Dendritic cell treated with granulocyte-macrophage colony-stimulating factor and Interleukin-4, amounts not matched to agents 40 ng/mL and 50 ng/mL, for 4 days (primary cell): ENCODE measurements around the gene VEPH1.

ENCODE experiments used
- H3K27ac Mint-ChIP-seq: one replicate; pipeline ENCODE4 v1.8.0; 2022; ENCODE audit warnings: mild to moderate bottlenecking, mixed read lengths
- H3K27me3 Mint-ChIP-seq: one replicate; pipeline ENCODE4 v1.8.0; 2022; ENCODE audit warnings: mild to moderate bottlenecking, mixed read lengths
- H3K36me3 Mint-ChIP-seq: one replicate; pipeline ENCODE4 v1.8.0; 2022; ENCODE audit warnings: low read depth, mixed read lengths
- H3K4me1 Mint-ChIP-seq: one replicate; pipeline ENCODE4 v1.8.0; 2022; ENCODE audit warnings: low read depth, mixed read lengths
- H3K4me3 Mint-ChIP-seq: one replicate; pipeline ENCODE4 v1.8.0; 2022; ENCODE audit warnings: mild to moderate bottlenecking, moderate library complexity, mixed read lengths
- H3K9me3 Mint-ChIP-seq: one replicate; pipeline ENCODE4 v1.8.0; 2022; ENCODE audit warnings: mixed read lengths
- intact Hi-C: fragments of 100-400 bp; cut with micrococcal nuclease; formaldehyde crosslinking; loops from one replicate; pipeline ENCODE4 v1.15.0; 2022

Gene VEPH1

DNA sequence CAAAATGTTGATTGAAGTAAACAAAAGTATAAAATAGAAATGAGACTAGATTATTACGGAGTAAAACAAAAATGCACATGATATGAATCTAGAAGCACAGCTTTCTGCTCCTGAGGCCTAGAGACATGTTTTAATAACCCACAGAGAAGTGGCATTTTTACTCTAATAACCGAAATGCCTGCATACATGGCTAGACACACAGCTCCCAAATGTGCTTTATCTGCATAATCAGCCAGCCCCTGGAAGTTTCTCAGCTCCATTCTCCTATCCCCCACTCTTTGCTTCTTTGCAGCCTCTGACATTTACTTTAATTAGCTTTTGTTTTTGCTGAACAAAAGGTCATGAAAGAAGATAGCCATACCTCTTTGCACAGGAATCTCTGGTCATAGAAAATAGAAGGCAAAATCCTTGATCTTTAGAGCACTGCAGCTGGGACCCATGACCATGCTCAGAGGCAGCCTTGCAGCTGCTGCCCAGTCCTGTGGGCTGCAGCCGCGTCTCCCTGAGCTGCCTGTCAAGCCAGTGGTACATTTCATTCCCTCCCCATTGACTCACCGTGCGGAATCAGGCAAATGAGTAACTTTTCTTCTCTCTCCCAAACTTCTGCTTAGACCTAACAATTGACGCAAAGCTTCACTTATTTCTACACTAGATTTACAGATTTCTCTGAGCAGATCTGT lies at the start of gene VEPH1:
VEPH1 (minus strand) TSS at position 501 of the 680 bp plus-strand sequence. CDS start 8,067 bp downstream, outside the sequence.
- no peaks in the 10 kb centered on the region for H3K9me3 Mint-ChIP-seq
- H3K4me1 Mint-ChIP-seq = peaks cover 9% of the 10 kb centered on the region
- no peak within 1 kb of the TSS for H3K27ac Mint-ChIP-seq
- no peaks in the 10 kb centered on the region for H3K36me3 Mint-ChIP-seq
- H3K4me3 Mint-ChIP-seq = no peak within 1 kb of the TSS
- intact Hi-C loops = no loop called here
- peaks cover 24% of the 10 kb centered on the region for H3K27me3 Mint-ChIP-seq

DNA sequence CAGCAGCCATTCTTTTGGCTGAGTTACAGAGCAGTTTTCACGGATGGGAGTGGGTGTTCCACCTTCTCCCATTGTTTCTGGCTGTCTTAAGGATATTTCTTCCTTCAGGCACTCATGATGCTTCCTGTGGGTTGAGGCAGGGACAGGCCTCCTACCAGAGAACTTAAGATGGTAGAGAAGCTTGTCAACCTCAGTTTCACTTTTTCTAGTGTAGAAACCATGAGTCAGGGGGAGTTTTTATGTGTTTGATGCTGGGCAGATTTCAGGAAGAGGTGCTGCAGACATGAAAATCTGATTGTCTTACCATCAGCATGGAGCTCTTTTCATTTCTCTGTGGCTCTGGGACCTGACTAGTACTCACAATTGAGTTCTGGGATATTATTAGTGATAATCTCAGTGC lies 48.7 kb upstream of the VEPH1 start:
- H3K27me3 Mint-ChIP-seq = no peaks in the 10 kb centered on the region
- no peaks in the 10 kb centered on the region for H3K4me1 Mint-ChIP-seq
- no peak overlapping the region for H3K4me3 Mint-ChIP-seq
- no peak overlapping the region for H3K27ac Mint-ChIP-seq
- H3K36me3 Mint-ChIP-seq = no peaks in the 10 kb centered on the region
- peaks cover 12% of the 10 kb centered on the region for H3K9me3 Mint-ChIP-seq
- intact Hi-C loops = no loop called here

DNA sequence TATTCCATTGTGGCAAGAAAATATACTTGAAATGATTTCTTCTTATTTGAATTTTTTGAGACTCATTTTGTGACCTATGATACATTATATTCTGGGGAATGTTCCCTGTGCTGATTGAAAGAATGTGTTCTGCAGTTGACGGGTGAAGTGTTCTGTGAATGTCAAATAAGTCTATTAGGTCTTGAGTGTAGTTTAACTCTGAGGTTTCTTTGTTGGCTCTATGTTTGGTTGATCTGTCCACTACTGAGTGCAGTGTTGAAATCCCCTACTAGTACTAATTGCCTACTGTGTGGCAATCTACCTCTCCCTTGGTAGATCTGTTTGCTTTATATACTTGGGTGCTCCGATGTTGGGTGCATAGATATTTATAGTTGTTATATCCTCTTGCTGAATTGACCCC lies 46.3 kb upstream of the VEPH1 start:
- Mint-ChIP-seq H3K4me1 (no peaks in the 10 kb centered on the region), H3K27ac (no peak overlapping the region), H3K4me3 (no peak overlapping the region), H3K27me3 (no peaks in the 10 kb centered on the region), H3K36me3 (no peaks in the 10 kb centered on the region), H3K9me3 (peaks cover 12% of the 10 kb centered on the region)
- intact Hi-C loops = no loop called here

DNA sequence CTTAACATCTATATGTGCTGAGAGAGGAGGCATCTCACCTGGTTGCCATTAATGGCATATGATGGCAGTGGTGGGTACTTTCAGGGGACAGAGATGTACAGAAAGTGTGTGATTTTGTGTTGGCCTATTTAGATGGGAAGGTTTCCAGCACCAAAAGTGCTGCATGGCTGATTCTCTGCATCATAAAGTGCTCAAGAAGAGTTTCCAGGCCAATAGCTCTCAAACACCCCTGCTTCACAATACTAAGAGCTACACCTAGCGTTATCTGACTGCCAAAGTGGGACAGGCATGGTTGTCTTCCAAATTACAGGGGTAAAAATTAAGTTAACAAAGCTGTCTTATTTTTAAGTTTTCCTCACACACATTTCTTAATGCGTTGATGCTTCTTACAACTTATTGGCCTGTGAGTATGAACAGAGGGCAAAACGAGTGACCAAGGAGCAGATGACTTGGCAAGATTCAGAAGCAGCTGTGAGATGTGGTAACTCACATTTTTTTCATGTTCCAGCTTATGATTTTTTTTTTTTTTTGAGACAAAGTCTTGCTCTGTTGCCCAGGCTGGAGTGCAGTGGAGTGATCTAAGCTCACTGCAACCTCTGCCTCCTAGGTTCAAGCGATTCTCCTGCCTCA lies 41.4 kb upstream of the VEPH1 start:
- Mint-ChIP-seq H3K27me3 (peaks cover 26% of the 10 kb centered on the region), H3K27ac (no peak overlapping the region), H3K36me3 (no peaks in the 10 kb centered on the region), H3K4me1 (peaks cover 10% of the 10 kb centered on the region), H3K9me3 (peaks cover 11% of the 10 kb centered on the region), H3K4me3 (no peak overlapping the region)
- intact Hi-C loops = no loop called here

DNA sequence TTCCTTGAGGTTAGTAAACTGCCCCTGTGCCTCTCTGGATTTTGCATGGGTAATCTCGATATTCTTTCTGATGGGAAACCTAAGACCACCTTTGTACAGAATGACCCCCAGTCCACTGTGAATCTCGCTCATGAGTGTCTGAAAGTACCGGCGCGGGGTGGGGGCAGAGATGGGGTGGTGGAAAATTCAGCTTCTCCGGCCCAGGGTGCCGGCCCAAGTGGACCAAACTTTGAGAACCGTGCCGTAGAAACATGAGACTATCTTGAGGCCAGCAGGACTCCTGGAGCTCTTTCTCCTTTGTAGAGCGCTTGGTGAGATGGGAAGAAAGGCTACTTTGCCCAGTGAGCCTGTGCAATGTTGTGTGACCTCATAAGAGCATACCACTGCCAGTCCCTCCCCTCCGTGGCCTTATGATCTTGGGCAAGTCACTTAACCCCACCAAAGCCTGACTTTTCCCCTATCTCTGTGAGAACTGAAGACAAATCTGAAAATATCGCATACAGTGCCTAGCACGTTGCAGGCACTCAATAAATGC lies 40.4 kb upstream of the VEPH1 start:
- H3K27me3 Mint-ChIP-seq = peaks cover 28% of the 10 kb centered on the region
- H3K4me1 Mint-ChIP-seq = peaks cover 10% of the 10 kb centered on the region
- H3K9me3 Mint-ChIP-seq = peaks cover 11% of the 10 kb centered on the region
- intact Hi-C loops = no loop called here
- H3K4me3 Mint-ChIP-seq = no peak overlapping the region
- no peaks in the 10 kb centered on the region for H3K36me3 Mint-ChIP-seq
- no peak overlapping the region for H3K27ac Mint-ChIP-seq

DNA sequence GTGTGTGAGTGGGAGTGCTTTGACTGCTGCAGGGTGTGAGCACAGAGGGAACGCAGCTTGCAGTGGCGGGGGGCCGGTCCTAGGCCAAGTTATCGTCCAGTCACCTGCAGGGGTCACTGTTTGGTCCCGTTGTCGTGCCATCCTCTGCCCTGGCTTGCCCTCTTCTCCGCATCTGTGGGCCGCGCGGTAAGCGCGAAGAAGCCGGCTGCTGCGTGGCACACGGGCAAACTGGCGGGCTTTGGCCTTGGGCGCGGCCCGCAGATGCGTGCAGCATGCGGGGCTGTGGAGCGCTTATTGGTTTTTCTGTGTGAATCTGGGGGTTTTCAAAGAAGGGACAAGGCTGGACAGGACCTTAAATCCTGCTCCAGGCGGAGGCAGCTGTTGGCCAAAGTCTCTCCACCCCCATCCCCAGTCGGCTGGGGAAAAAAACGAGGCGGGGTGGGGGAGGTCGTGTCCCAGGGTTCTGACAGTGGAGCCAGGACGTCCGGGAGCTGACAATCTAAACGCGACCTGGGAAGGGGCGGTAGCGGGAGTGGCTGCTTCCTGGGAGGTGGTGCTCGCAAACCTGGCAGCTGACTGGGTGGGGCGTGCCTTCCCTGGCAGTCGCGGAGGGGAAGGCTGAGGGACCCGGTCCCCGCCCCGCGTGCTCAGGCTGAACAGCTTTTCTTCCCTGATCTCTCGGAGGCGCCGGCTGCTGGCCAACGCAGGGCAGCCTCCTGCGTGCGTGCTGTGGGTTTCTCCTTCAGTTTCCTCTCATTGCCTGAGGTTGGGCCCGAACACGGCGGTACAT lies 39.7 kb upstream of the VEPH1 start:
- Mint-ChIP-seq H3K27me3 (peaks cover 28% of the 10 kb centered on the region), H3K4me3 (no peak overlapping the region), H3K27ac (no peak overlapping the region), H3K36me3 (no peaks in the 10 kb centered on the region), H3K9me3 (peaks cover 11% of the 10 kb centered on the region), H3K4me1 (peaks cover 10% of the 10 kb centered on the region)
- intact Hi-C loops = no loop called here

DNA sequence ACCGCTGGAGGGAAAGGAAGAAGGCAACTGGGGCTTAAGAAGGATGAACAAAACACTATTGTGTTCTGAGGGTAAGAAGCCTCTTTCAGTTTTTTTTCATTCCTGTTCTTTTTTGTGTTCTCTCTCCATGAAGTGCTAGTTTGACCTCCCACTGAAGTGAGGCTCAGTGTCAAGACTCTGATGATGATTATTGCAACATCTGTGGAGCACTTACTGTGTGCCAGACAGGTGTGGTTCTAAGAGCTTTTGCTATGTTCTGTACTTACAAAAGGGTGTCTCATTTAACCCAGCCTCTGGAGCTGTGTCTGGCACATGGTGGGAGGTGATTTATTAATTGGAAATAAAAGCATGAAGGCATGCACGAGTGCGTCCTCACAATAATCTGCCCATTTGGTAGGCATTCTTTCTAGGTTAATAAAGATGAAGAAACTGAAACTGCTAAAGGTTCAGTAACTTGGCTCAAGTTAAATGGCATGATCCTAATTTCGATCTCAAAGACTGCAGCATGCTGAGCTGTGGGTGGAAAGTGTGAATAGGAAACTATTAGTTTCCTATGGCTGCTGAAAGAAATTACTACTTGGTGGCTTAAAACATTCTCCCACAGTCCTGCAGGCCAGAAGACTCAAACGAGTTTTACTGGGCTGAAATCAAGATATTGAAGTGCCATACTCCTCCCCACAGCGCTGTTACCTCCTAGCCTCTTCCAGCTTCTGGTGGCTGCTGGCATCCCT lies 38.5 kb upstream of the VEPH1 start:
- Mint-ChIP-seq H3K9me3 (peaks cover 11% of the 10 kb centered on the region), H3K27me3 (peaks cover 28% of the 10 kb centered on the region), H3K36me3 (no peaks in the 10 kb centered on the region), H3K4me3 (no peak overlapping the region), H3K4me1 (peaks cover 10% of the 10 kb centered on the region), H3K27ac (no peak overlapping the region)
- intact Hi-C loops = no loop called here

DNA sequence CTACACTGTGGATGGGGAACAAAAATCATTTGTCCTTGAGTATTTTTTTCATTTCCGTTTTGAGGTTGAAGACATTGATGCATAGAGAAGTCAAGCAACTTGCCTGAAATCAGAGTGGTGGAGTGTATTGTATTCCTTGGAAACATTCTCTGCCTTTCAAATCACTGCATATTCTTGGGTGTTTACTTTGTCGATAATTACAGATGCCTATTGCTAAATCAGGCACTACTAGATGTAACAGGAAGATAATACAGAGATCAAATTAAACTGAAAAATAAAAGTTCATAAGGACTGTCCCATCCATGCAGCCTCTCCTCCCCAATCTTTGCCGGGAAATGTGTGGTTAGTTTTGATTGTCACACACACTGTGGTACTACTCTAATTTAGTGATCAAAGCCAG lies 37.4 kb upstream of the VEPH1 start:
- no peaks in the 10 kb centered on the region for H3K36me3 Mint-ChIP-seq
- H3K27ac Mint-ChIP-seq = no peak overlapping the region
- intact Hi-C loops = no loop called here
- no peak overlapping the region for H3K4me3 Mint-ChIP-seq
- peaks cover 10% of the 10 kb centered on the region for H3K4me1 Mint-ChIP-seq
- H3K27me3 Mint-ChIP-seq = peaks cover 28% of the 10 kb centered on the region
- peaks cover 11% of the 10 kb centered on the region for H3K9me3 Mint-ChIP-seq

DNA sequence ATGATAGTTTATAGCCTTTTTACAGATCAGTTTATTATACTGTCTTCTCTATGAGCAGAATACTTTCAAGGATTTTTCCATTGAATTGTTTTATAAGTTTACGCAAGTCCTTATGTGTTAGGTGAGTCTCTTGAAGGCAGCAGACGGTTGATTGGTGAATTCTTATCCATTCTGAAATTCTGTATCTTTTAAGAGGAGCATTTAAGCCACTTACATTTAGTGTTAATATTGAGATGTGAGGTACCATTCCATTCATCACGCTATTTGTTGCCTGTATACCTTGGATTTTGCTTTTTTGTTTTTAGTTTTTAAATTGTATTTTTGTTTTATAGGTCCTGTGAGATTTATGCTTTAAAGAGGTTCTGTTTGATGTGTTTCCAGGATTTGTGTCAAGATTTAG lies 32.5 kb upstream of the VEPH1 start:
- Mint-ChIP-seq H3K36me3 (no peaks in the 10 kb centered on the region), H3K4me1 (peaks cover under 1% of the 10 kb centered on the region), H3K9me3 (no peaks in the 10 kb centered on the region), H3K4me3 (no peak overlapping the region), H3K27ac (no peak overlapping the region), H3K27me3 (peaks cover 3% of the 10 kb centered on the region)
- intact Hi-C loops = no loop called here

DNA sequence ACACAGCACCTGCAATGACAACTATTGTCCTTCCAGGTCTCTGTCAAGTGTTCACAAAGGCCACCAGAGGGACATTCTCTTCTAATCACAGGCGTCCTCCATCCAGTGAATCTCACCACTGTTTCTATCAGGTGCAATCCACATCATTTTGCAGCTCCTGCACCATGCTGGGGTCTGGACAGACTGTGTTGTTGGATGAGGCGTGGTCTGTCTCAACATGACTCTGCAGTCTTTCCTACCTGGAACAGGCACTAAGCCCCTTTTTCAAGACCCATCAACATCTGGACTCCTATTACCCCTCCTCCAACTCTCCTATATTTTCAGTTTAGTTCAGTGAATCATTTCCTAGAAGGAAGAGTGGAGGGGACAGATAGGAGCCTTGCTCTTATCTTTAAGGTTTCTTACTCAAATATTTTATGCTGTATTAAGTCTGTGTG lies 31.5 kb upstream of the VEPH1 start:
- peaks cover 8% of the 10 kb centered on the region for H3K4me1 Mint-ChIP-seq
- H3K27me3 Mint-ChIP-seq = peaks cover 3% of the 10 kb centered on the region
- no peaks in the 10 kb centered on the region for H3K36me3 Mint-ChIP-seq
- intact Hi-C loops = no loop called here
- no peak overlapping the region for H3K27ac Mint-ChIP-seq
- no peak overlapping the region for H3K4me3 Mint-ChIP-seq
- no peaks in the 10 kb centered on the region for H3K9me3 Mint-ChIP-seq

DNA sequence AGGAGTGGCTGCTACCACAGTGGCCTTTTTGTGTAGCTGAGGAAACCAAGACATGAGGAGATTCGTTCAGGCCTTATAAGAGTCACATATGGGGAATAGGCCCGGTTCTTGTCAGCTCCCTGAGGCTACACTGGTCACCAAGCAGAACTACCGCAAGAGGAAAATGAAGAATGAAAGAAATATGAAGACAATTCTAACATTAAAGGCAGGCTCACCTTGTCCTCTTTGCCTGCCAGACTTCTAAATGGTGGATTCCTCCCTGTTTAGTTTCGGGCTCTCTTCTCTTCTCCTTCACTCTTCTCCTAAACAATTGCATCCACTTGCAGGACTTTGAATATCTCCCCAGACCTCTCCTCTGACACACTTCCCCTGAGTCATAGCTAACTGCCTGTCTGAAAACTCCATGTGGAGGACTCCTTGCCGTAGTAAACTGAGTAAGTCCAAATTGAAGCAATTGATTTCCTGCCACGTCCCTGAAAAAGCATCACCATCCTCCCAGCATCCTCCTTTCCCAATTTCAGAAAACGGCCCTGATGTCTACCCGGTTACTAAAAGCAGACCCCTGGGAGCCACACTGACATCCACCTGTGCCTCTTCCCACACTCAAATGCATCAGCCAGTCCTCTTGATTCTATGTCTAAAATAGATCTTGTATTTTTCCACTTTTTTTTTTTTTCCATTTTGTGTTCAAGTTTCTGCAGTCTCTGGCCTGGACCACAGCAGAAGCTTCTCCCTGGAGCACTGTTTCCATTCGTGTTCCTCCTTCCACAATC lies 30.3 kb upstream of the VEPH1 start:
- H3K27ac Mint-ChIP-seq = no peak overlapping the region
- intact Hi-C loops = no loop called here
- H3K27me3 Mint-ChIP-seq = no peaks in the 10 kb centered on the region
- H3K4me1 Mint-ChIP-seq = peaks cover 8% of the 10 kb centered on the region
- H3K4me3 Mint-ChIP-seq = no peak overlapping the region
- no peaks in the 10 kb centered on the region for H3K9me3 Mint-ChIP-seq
- no peaks in the 10 kb centered on the region for H3K36me3 Mint-ChIP-seq

DNA sequence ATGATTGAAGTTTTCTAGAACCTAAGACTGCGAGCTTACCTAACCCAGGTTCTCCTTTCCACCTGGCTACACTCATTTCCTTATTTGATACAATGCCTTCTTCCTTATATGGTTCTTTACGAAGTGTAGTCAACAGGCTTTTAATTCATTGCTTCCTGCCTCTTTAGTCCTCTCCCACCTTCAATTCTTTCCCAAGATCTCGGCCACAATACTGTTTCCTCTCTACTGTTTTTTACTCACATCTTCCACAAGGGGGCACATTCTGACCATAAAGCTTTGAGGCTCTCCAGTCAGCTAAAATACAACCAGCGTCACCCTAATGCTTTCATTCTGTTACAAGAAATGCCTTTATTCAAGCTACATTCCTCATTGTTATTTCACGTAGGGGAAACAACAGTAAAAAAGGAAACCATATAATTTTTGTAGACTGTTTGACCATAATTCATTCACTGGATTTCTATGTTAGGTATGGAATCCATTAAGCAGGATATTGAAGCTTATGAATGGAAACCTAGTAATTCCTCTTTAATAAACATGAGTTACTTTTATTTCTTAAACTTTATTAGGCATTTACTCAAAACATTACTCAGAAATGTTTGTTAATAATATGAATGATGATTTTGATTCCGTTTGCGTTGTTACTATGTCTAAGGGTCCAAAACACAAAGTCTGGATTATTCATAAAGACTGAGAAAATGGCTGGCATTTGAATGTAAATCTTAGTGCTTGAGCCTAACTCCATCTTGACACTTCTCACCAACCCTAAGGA lies 29.5 kb upstream of the VEPH1 start:
- intact Hi-C loops = loop anchor here (1.0 kb wide), 1 partner anchor 40 kb away; no protein-coding TSS in a partner anchor
- H3K27ac Mint-ChIP-seq = no peak overlapping the region
- H3K36me3 Mint-ChIP-seq = no peaks in the 10 kb centered on the region
- H3K27me3 Mint-ChIP-seq = no peaks in the 10 kb centered on the region
- H3K4me1 Mint-ChIP-seq = peaks cover 8% of the 10 kb centered on the region
- no peaks in the 10 kb centered on the region for H3K9me3 Mint-ChIP-seq
- no peak overlapping the region for H3K4me3 Mint-ChIP-seq
